Prostate gland (tissue), 2 donors: Measurements from ENCODE around the gene KCNJ1.

Experiments used
- CTCF ChIP-seq, 4 experiments: fragments of 200-600 bp in 2 of 4; fragments of 450-650 bp in 2 of 4; sonication (generic) in 2 of 4; IDR thresholded peaks; 1 replicate in 3 of 4; 2 replicates in 1 of 4; pipeline ENCODE4 v1.5.1; 2016 to 2019; ENCODE audit warnings: antibody characterized with exemption in 4 of 4, mild to moderate bottlenecking in 2 of 4, moderate library complexity in 2 of 4
- POLR2A ChIP-seq: fragments of 450-650 bp; IDR thresholded peaks from one replicate; pipeline ENCODE4 v1.6.1; 2016; ENCODE audit warnings: antibody characterized with exemption, mild to moderate bottlenecking
- POLR2AphosphoS5 ChIP-seq: sonication (generic); formaldehyde crosslinking; IDR thresholded peaks from one replicate; pipeline ENCODE4 v1.6.1; 2017; ENCODE audit warnings: antibody characterized with exemption

DNA sequence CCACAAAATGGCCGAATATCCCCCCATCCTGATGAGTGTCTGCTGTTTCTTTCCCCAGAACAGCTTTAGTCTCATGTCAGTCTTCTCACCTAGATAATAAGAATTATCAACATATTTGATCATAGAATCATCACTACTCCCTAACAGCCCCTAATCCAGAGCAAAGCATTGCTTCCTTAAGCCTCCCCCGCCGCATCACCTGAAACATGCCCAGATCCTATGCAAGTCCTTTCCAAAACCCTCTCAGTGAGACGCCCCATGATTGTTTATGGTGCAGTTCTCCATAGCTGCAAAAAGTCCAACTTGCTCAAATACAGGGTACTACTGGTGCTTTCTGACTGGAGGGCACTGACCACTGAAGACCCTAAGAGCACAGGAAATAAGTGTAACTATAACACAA is 20.1 kb downstream of the KCNJ1 start:
- no peak for TF ChIP-seq CTCF (IDR thresholded peaks at IDR 0.05)
- no peak for TF ChIP-seq POLR2A
- no peak for TF ChIP-seq POLR2AphosphoS5
